KMS-11 (cell line): ENCODE results near the gene TICRR.

Experiments
- H2AFZ ChIP-seq: fragments of 200-600 bp; sonication (generic); 2 replicates; pipeline ENCODE4 v1.6.1; 2016; ENCODE audit warnings: antibody characterized with exemption, mixed run types, low read depth
- H3K27ac ChIP-seq: fragments of 200-600 bp; sonication (generic); 2 replicates; pipeline ENCODE4 v1.6.1; 2016; ENCODE audit warnings: mild to moderate bottlenecking, mixed run types
- H3K27me3 ChIP-seq: fragments of 200-600 bp; sonication (generic); 2 replicates; pipeline ENCODE4 v1.6.1; 2017; ENCODE audit warnings: mild to moderate bottlenecking, low read depth, mixed run types, moderate library complexity; ENCODE audit not compliant: insufficient read depth
- H3K36me3 ChIP-seq: fragments of 200-600 bp; sonication (generic); 2 replicates; pipeline ENCODE4 v1.6.1; 2017; ENCODE audit warnings: mild to moderate bottlenecking, mixed run types; ENCODE audit not compliant: insufficient read depth
- H3K4me1 ChIP-seq: fragments of 200-600 bp; sonication (generic); 2 replicates; pipeline ENCODE4 v1.6.1; 2016; ENCODE audit warnings: mild to moderate bottlenecking, low read depth, mixed run types; ENCODE audit not compliant: poor library complexity, severe bottlenecking
- H3K4me2 ChIP-seq: fragments of 200-600 bp; sonication (generic); 2 replicates; pipeline ENCODE4 v1.7.0; 2016; ENCODE audit warnings: mild to moderate bottlenecking, mixed run types
- H3K4me3 ChIP-seq: fragments of 200-600 bp; sonication (generic); IDR thresholded peaks from 2 replicates; pipeline ENCODE4 v1.6.1; 2017; ENCODE audit warnings: low read depth, low read length, mixed read lengths; ENCODE audit not compliant: insufficient read depth
- H3K79me2 ChIP-seq: fragments of 200-600 bp; sonication (generic); 2 replicates; pipeline ENCODE4 v1.6.1; 2016; ENCODE audit warnings: low read depth, mixed run types; ENCODE audit not compliant: insufficient read depth
- H3K9ac ChIP-seq: fragments of 200-600 bp; sonication (generic); 2 replicates; pipeline ENCODE4 v1.6.1; 2016; ENCODE audit warnings: mild to moderate bottlenecking, mixed run types
- H4K20me1 ChIP-seq: fragments of 200-600 bp; sonication (generic); 2 replicates; pipeline ENCODE4 v1.6.1; 2016; ENCODE audit warnings: mild to moderate bottlenecking, mixed run types; ENCODE audit not compliant: insufficient read depth
- TF ChIP-seq, protein P1 (sequence below): fragments of 200-600 bp; sonication (generic); conservative IDR thresholded peaks from 2 replicates; pipeline ENCODE4 v1.6.1; 2017; ENCODE audit warnings: low read depth, mild to moderate bottlenecking, antibody characterized with exemption, low read length, moderate library complexity, mixed read lengths

The TICRR gene

DNA sequence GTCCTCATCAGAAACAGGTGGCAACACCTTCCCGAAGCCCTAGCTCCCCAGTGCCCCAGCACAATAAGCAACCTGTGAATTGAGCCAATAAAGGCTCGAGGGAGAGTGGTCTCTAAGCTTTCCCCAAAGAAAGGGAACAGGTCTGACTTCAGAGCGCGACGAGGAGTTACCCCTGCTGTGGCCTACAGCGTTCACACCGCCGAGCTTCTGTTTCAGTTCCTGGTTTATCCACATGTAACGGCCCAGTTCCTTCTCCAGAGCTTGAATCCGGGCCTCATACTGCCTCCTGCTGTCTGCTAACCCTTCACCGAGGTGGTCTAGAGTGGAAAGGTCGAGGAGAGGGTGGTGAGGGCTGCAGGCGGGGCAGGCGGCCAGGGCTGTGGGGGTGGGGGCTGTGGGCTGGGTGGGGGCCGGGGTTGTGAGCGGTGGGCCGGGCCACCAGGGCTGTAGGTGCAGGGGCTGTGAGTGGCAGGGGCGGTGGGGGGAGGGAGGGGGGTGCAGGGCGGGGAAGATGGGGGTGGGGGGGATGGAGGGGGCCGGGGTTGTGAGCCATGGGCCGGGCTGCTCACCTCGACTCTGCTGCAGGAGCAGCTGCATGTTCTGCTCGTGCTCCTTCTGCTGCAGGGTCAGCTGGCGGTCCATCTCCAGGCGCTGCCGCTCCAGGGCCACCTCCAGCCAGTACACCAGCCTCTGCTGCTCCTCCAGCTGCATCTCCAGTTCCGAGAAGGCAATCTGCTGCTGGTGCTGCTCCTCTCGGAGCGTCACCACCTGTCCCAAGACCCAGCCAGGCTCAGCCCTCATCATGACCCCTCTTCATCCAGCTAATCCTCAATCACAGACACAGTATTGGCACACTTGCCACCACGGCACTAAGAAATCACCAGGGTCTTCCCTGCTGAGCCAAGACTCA lies 53.8 kb downstream of the TICRR start:
- H3K27me3 ChIP-seq = no peaks in the 10 kb centered on the region
- H3K27ac ChIP-seq = no peak overlapping the region
- H3K4me3 ChIP-seq = no peak overlapping the region
- no peaks in the 10 kb centered on the region for H3K79me2 ChIP-seq
- H2AFZ ChIP-seq = no peak overlapping the region
- H3K4me1 ChIP-seq = no peaks in the 10 kb centered on the region
- TF ChIP-seq, protein P1, sequence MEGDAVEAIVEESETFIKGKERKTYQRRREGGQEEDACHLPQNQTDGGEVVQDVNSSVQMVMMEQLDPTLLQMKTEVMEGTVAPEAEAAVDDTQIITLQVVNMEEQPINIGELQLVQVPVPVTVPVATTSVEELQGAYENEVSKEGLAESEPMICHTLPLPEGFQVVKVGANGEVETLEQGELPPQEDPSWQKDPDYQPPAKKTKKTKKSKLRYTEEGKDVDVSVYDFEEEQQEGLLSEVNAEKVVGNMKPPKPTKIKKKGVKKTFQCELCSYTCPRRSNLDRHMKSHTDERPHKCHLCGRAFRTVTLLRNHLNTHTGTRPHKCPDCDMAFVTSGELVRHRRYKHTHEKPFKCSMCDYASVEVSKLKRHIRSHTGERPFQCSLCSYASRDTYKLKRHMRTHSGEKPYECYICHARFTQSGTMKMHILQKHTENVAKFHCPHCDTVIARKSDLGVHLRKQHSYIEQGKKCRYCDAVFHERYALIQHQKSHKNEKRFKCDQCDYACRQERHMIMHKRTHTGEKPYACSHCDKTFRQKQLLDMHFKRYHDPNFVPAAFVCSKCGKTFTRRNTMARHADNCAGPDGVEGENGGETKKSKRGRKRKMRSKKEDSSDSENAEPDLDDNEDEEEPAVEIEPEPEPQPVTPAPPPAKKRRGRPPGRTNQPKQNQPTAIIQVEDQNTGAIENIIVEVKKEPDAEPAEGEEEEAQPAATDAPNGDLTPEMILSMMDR = no peak
- H4K20me1 ChIP-seq = no peaks in the 10 kb centered on the region
- no peak overlapping the region for H3K9ac ChIP-seq
- peaks cover 7% of the 10 kb centered on the region for H3K36me3 ChIP-seq
- H3K4me2 ChIP-seq = no peak overlapping the region

DNA sequence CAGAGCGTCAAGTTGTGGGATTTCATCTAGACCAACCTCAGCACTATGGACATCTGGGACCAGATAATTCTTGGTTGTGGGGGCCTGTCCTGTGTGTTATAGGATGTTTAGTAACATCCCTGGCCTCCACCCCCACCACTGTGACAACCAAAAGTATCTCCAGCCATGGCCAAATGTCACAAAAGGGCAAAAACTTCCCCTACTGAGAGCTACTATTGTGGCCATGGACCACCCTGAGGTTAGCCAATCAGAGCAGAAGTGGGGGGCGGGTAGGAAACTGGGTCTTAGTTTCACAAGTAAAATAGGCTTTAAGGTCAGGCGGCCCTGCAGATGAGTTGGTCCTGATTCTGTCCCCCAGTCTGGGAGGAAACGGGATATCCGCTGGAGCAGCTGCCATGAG lies 54.6 kb downstream of the TICRR start:
- H3K27ac ChIP-seq = no peak overlapping the region

DNA sequence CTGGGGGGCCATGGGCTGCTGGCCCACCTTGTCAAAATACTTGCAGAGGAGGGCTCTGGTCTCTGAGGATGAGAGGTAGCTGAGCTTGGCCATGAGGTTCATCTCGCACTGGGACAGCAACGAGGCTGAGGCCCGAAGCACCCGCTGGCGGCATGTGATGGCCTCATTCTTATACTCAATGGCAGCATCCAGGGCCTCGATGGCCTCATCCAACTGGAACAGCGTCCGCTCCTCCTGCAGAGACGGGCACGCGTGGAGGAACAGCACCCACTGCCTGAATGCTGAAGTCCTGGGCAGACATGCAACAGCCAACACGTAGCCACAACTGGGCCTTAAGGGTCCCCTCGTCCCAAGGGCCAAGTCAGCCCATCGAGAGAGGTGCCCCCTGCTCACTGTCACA lies 55.0 kb downstream of the TICRR start:
- TF ChIP-seq, protein P1 = no peak
- no peak overlapping the region for H3K27ac ChIP-seq
- no peaks in the 10 kb centered on the region for H3K27me3 ChIP-seq
- H3K9ac ChIP-seq = no peak overlapping the region
- no peak overlapping the region for H3K4me3 ChIP-seq
- no peak overlapping the region for H3K4me2 ChIP-seq
- H3K79me2 ChIP-seq = no peaks in the 10 kb centered on the region
- no peaks in the 10 kb centered on the region for H3K4me1 ChIP-seq
- no peaks in the 10 kb centered on the region for H4K20me1 ChIP-seq
- H2AFZ ChIP-seq = no peak overlapping the region
- H3K36me3 ChIP-seq = peaks cover 7% of the 10 kb centered on the region

More for the DNA sequence above, 54.6 kb downstream of the TICRR start:
- no peak overlapping the region for H3K4me2 ChIP-seq
- TF ChIP-seq, protein P1 = no peak
- H2AFZ ChIP-seq = no peak overlapping the region
- no peak overlapping the region for H3K4me3 ChIP-seq
- no peaks in the 10 kb centered on the region for H3K79me2 ChIP-seq
- no peaks in the 10 kb centered on the region for H3K4me1 ChIP-seq
- H3K9ac ChIP-seq = no peak overlapping the region
- no peaks in the 10 kb centered on the region for H4K20me1 ChIP-seq
- H3K27me3 ChIP-seq = no peaks in the 10 kb centered on the region
- peaks cover 7% of the 10 kb centered on the region for H3K36me3 ChIP-seq

DNA sequence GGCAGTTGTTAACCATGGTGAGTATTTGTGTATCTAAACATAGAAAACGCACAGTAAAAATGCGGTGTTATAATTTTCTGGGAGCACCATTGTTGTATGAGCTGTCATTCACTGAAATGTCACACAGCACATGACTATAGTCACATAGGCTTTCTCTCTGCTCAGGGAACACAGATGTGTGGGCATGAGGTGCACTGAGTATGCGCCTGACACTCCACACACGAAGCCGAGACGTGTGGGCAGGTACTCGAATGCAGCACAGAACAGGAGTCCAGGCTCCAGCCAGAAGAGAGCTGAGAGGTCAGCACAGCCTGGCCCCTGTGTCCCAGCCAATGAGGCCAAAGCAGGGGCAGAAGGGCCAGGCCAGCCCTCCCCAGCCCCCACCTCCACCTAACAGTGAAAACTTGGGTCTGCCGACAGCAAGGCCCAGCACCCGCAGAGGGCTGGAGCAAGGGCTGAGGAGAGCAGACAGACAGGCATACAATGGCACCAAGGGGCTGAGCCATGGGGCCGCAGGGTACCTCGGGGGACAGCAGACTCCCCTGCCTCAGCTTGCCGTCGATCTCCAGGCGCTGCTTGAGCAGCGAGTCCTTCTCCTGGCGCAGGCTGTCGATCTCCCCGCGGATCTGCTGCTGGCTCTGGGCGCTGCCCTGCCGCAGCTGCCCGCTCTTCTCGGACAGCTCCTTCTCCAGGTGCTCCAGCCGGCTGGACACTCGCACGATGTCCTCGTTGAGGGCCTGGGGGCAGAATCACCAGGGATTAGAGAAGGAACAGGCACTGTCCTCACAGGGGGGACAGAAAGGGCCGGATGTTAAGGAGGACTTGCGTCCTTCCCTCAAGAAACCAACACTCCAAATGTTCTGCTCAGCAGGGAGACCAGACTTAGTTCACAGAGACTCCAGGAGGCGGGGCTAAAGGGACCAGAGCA lies 56.0 kb downstream of the TICRR start:
- H3K79me2 ChIP-seq = no peaks in the 10 kb centered on the region
- H2AFZ ChIP-seq = no peak overlapping the region
- H4K20me1 ChIP-seq = no peaks in the 10 kb centered on the region
- H3K36me3 ChIP-seq = peaks cover 7% of the 10 kb centered on the region
- no peak overlapping the region for H3K27ac ChIP-seq
- H3K4me3 ChIP-seq = no peak overlapping the region
- H3K9ac ChIP-seq = no peak overlapping the region
- TF ChIP-seq, protein P1 = no peak
- no peak overlapping the region for H3K4me2 ChIP-seq
- H3K4me1 ChIP-seq = no peaks in the 10 kb centered on the region
- H3K27me3 ChIP-seq = no peaks in the 10 kb centered on the region
